Activated CD8-positive, alpha-beta memory T cell treated with anti-CD3 and anti-CD28 coated beads for 24 hours (primary cell): ENCODE data around the gene NCKIPSD.

Experiments used
- DNase-seq: peaks from one replicate; pipeline ENCODE4 v3.0.0-alpha.2; 2020

NCKIPSD gene

GRCh38 chr3:48678056-48678455 is 7.7 kb downstream of the NCKIPSD start:
- DNase-seq = no peak

DNA sequence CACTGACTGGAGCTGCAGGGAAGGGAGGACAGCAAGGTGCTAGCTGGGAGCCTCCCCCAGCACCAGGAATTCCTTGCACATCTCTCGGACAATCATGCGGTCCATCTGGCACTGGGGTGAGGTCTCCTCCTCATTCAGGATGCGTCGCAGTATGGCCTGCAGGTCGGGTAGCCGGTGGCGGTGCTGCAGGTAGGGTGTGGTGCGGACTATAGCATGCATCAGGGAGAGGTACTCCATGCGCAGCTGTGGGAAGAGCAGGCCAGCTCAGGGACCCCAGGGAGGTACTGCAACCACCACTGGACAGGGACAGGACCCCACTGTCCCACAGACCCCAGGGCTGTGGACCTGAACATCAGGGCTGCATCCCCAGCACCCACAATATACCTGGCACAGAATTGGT is 11.2 kb downstream of the NCKIPSD start:
- DNase-seq = no peak

- DNase-seq = no peak
These were observed 13.2 kb downstream of the NCKIPSD start for GRCh38 chr3:48672522-48672921.

DNA sequence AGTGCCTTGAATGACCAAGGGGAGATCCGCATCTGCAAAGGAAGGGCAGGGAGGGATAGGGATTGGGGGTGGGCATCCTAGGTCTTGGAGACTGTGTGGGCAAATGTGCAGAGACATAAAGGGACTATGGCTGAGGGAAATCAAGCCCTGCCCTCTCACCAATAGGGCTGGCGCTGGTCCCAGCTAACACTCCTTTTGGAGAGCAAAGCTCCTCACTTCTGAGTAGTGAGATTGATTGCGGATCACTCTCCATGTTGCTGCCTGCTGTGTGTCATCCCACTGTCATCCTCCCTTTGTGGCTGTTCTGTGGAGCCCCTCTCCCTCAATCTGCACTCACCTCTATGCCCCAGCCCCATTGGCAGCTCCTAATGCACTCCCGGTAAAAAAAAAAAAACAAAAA is 20.8 kb downstream of the NCKIPSD start:
- DNase-seq = no peak

- no peak for DNase-seq
These were observed 21.4 kb downstream of the NCKIPSD start for GRCh38 chr3:48664313-48664644.

- peak; percentile 91 for DNase-seq
These were observed 22.0 kb downstream of the NCKIPSD start for GRCh38 chr3:48663489-48664312.

DNA sequence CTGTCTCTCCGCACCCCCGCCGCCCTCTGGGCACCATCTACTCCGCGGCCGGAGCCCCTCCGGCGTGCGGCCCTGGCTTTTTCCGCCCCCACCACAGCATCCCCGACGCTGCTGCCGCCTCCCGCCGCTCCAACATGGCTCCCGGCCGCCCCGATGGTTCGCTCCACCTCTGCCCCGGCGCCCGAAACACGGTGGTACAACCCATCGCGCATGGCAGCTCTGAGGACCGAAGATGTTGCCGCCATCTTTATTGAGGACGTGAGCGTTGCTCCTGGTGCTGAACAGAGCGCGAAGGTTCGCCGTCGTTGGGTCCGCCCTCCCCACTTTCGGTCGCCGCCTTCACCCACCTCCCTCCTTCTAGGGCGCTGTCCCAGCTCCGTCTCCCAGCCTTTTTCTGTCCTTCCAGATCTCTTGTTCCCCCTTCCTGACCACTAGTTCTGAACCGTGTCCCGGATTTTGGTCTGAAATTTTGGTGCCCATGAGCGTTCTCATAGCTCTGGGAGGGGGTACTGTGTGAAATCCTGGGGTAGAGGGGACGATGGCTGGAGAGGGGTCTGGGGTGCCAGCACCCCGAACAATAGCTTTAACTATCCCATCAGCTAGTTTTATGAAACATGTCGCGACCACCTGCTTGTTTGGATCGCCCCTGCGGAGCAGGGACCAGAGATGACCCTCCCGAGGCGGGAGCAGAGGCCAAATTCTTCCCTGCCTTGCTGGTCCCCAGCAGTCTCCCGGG is 22.8 kb downstream of the NCKIPSD start, which contains the start of gene CELSR3:
Gene CELSR3, minus strand, starts transcription at position 134 of the 736 bp plus-strand sequence. CDS start 252 bp downstream, outside the sequence.
- DNase-seq = no peak

DNA sequence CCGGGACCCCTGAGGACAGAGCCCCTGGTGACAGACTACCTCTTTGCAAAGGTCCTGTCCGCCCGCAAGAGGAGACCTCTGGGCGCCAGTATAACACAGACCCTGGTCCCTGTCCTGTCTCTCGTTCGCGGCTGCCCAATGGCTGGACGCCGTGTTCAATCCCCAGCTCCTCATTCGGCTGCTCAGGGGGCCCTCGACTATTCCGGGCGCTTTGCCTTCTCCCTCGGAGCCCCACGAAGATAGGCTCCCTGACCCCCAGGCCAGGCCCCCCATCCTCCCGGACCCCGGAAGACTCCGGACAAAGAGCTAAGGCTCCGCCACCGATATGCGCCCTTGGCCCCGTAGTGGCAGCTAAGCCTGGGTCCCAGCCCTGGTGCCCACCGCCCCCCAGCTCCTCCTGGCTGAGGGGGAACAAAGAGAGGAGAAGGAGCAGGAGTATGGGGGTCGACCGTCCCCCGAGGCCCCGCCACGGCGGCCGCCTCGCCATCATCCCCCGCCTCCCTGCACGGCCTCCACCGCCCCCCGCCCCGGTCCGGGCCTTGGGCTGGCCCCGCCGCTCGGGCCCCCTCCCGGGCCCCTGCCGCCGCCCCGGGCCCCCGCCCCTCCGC is 23.5 kb downstream of the NCKIPSD start:
- DNase-seq = no peak

GRCh38 chr3:48661501-48662144 is 24.1 kb downstream of the NCKIPSD start:
- DNase-seq = peak; percentile 94

DNA sequence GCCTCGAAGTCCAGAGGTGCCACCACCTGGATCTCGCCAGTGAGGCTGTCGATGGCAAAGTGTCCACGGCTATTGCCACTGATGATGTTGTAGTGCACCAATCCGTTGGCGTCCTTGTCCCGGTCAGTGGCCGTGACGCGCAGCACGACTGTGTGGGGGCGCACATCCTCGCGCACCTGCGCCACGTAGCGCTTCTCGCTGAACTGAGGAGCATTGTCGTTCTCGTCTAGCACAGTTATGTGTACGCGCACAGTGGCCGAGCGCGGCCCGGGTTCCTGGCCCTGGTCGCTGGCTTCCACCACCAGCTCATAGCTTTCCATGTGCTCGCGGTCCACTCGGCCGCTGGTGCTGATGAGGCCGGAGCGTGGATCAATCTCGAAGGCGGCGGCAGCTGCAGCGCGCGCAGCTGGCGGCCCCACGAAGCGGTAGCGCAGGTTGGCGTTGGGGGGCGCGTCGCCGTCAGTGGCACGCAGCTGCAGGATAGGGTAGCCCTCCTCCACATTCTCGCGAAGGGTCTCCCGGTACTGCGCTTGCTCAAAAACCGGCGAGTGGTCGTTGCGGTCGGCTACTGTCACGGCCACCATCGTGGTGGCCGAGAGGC is 24.8 kb downstream of the NCKIPSD start:
- DNase-seq = no peak

GRCh38 chr3:48656841-48657281 is 28.9 kb downstream of the NCKIPSD start:
- no peak for DNase-seq

DNA sequence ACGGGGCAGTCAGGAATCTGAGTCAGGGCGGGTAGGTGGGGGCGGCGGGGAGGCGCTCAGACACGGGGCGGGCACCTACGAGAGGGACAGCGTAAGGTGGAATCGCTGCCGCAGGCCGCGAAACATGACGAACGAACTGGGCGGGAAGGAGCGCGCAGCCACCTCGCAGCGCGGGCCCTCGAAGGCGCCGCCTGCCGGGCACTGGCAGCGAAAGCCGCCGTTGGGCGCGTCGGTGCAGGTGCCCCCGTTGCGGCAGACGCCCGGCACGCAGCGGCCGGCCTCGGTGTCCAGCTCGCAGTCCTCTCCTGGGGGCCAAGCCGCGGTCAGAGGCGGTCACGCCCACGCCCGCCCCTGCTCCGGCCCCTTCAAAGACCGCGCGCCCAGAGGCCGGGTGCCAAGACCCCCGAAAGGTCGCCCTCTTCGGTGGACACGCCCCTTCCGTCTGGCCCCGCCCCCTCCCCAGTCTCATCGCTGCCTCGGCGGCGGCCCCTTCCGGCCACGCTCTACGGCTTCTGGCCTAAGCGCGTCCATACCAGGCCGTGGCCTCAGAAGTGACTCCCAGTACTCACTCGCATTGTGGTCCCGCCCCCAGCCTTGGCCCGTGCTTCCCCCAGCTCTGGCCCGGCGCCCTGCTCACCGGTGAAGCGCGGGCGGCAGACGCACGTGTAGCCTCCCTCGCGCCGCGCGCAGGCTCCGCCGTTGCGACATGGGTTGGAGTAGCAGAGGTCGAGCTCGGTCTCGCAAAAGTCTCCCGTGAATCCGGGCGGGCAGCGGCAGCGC is 29.5 kb downstream of the NCKIPSD start:
- peak; percentile 97 for DNase-seq

GRCh38 chr3:48655606-48656005 is 30.1 kb downstream of the NCKIPSD start:
- no peak for DNase-seq

GRCh38 chr3:48655063-48655462 is 30.7 kb downstream of the NCKIPSD start:
- DNase-seq = no peak

DNA sequence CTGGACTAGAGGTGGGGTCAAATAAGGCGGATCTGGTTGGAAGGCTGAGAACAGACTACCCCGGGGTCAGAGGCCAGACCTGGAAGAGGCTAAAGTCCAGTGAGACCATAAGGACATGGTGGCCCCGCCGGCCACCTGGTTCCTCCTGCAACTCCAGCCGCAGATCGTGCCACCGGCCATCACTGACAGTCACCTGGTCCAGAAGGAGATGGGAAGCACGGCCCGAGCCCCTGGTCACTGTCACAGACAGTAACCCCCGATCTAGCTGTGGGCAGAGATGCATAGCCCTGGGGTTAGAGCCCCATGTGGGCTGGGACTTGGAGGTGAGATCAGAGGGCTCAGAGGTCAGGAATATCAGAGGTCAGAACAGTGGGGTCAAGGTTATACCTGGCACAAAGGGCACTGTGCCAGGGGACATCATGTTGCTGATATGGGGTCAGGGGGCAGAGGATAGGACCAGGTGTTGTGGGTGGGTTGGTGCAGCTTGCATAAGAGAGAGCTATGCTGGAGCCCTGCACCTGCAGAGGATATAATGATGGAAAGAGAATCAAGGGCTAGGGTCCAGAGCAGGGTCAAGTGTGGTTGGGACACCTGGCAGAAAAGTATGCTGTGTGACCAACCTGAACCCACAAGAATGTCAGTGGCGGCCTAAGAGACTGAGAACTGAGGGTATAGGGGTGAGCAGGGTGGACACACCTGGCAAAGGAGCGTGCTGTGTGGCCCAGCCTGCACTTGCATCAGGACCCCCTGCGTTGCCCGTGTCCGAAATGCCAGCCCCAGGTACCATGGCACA is 32.6 kb downstream of the NCKIPSD start:
- DNase-seq = no peak

GRCh38 chr3:48651771-48652170 is 33.9 kb downstream of the NCKIPSD start:
- no peak for DNase-seq

DNA sequence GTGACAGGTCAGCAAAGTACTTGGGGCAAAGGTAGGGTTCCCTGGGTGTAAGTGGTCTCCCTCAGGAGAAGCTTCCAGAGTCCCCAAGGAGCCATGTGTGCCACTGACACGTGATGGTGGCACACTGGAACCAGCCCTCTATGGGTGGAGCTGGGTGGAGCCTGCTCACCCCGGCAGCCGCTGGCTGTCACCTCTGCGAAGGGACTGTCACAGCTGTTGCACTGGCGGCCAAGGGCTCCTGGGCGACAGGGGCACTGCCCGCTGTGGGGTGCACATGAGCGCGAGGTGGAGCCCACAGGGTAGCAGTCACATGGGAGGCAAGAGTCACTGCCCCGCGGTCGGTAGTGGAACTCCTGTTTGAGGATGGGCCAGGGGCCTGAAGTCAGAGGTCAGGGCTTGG is 35.0 kb downstream of the NCKIPSD start:
- DNase-seq = no peak

DNA sequence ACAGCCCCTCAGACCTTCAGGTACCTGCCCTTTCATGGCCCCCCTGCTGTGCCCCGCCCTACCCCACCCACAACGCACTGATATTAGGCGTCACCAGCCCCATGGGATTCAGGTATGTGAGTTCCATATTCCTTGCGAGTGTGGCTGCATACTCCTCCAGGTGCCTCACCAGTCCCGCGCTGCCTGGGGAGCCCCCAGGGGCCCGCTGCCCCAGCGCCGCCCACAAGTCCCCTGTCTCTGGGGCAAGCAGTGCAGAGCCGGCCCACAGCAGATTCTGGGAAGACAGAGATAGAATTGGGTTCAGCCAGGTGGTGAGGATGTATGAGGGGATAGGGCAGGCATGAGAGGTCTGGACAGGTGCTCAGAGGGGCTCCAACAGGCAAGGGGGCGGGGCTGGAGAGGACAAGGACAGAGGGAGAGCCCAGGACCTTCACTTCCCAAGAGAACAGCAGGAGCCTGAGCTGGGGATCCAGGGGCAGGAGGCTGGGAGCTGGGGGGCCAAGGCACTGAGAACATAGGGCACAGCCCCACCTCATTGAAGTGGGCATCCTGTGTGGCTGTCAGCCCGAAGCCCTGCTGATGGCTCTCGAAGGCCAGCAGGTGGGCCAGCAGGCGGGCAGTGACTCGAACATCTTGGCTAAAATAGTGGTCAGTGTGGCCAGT is 37.4 kb downstream of the NCKIPSD start:
- DNase-seq = no peak

DNA sequence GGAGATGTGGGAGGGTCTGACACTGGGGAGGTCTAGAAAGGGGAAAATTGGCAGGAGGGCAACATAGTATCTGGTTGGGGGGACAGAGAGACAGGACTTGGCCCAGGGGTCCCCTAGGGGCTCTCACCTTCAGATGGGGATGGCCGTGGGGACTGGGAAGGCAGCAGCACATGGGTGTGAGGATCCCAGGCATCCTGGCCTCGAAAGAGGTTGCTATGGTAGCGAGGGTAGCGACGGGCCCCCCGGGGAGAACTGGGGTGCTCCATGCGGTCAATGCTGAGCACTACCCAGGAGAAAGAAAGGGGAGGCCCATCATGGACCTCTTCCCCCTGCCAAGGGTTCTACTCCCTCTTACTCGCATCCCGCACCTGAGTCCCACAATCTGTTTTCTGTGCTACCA is 38.0 kb downstream of the NCKIPSD start:
- no peak for DNase-seq

GRCh38 chr3:48644898-48645760 is 40.6 kb downstream of the NCKIPSD start:
- no peak for DNase-seq
